Measurements from ENCODE around the gene ANKRD63.

GRCh38 chr15:40328751-40329150 lies 45.9 kb upstream of the ANKRD63 start:
- TF ChIP-seq CTCF (conservative IDR thresholded peaks at IDR 0.05; ENCODE audit: low read depth, low read length) = no peak
- no peak for TF ChIP-seq EZH2 (IDR thresholded peaks at IDR 0.05; ENCODE audit: low read length, unreplicated experiment)
- no peak for TF ChIP-seq EZH2phosphoT487 (IDR thresholded peaks at IDR 0.05; ENCODE audit: borderline replicate concordance, low read length)
